ENCODE data around the gene TSPAN3.

The TSPAN3 gene

DNA sequence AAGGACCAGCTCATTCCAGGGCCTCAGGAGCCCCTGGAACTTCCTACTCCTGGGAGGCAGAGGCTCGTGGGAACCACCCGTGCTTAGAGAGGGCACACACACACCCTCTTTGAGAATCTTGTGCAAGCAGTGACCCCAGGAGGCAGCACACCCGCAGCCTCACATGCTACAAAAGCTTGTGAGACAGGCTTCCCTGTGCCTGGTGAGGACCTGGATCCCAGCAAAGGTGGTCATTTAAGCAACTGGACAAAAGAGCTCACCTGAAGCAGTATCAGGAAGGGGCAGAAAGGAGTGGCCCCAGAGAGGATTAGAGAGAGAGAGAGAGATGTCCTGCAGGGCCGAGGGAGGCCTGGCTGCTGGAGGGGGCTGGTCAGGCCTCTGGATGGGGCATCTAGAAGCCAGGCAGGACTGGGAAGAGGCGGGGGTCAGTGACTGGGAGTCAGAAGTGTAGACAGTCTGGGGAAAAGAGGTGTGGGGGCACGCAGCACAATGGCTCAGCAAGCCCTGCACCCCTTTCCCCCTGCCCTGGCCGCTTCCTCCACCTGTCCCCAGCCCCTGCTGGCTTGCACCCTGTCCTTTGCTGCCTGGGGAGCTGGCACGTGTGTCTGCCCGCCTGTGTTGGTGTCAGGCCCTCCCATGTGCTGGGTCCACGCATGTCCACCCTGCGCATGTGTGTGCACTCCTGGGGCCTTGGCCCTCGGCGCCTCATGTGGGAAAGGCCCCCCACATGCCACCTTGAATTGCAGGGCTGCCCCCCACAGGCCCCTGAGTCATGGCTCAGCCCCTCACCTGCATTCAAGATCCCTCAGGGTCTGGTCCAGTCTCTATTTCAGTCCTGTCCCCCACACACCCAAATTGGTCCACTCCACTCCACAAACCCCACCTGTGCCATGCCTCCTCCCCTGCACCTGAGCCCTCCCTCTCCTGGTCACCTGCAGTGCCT lies 36.9 kb downstream of the TSPAN3 start:
- no peak for DNase-seq (ENCODE audit: low read depth)

DNA sequence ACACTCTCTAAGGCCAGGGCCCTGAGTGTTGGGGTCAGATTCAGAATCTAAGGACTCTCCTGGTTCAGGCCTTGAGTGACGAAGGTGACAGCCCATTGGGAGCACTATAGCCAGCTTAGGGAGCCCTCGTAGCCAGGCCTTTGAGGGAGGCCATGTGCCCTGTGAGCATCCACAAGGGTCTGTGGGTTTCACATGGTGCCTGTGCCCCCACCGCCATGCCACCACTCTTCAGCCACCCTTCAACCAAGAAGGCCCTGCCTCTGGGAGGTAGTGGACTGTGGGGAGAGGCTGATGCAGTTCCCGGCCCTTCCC lies 37.5 kb downstream of the TSPAN3 start:
- DNase-seq (ENCODE audit: low read depth): no peak

DNA sequence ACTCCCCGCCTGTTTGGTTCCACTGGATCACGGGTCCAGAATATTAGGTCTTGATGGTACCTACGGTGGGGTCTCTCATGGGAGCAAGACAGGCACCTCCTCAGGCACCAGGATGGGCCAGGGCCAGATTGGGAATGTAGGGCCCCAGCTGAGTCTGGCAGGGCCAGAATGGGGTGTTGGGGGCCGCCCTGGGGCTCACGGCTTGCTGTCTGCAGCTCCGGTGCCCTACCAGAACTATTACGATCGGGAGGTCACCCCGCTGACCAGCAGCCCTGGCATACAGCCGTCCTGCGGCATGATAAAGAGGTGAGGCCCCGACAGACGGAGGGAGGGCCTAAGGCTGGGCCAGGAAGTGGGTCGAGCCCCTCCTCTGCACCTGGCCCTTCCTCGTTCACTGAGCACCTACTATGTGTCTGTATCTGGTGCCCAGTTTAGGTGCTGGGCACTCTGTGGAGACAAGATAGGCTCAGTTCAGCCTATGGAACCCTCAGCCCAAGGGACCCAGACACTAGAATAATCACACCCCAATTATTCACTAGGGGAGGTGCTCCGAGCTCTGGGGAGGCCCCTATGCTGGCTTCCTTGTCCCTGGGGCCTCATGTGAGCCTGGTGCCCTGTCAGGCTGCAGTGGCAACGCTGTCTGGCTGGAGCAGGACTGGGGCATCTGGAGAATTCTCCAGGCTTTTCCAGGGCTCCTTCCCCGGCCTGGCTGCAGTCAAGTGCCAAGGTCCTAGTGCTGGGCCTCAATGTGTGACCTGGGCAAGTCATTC lies 38.1 kb downstream of the TSPAN3 start:
- DNase-seq (ENCODE audit: low read depth): no peak

DNA sequence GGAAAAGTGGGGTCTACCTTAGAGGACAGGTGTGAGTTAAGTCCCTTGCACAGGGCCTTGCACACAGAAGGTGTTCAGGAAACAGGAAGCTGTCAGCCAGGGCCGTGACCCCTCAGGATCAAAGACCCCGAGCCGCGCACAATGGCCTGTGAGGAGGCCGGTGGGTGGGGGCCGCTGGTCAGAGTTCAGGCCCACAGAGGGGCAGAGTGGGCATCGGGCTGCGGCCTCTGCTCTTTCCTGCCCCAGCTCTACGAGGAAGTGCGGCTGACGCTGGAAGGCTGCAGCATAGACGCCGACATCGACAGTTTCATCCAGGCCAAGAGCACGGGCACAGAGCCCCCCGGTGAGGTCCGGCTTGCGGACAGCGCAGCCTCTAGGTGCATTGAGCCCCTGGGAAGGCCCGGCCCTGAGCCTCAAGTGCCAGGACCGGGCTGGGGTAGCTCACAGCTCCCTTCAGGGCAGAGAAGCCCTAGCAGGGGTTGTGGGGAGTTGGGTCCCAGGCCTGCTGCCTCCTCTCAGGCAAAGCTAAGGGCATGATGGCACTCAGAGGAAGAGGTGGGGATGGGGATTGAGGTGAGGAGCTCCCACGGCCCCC lies 38.8 kb downstream of the TSPAN3 start:
- no peak for DNase-seq (ENCODE audit: low read depth)

- no peak for DNase-seq (ENCODE audit: low read depth)
Observed at GRCh38 chr15:77031376-77032050, 39.4 kb downstream of the TSPAN3 start.

GRCh38 chr15:77030928-77031375 lies 40.0 kb downstream of the TSPAN3 start:
- DNase-seq (ENCODE audit: low read depth): no peak

GRCh38 chr15:77030048-77030927 lies 40.6 kb downstream of the TSPAN3 start:
- DNase-seq (ENCODE audit: low read depth): no peak

GRCh38 chr15:77029166-77030047 lies 41.5 kb downstream of the TSPAN3 start:
- no peak for DNase-seq (ENCODE audit: low read depth)

DNA sequence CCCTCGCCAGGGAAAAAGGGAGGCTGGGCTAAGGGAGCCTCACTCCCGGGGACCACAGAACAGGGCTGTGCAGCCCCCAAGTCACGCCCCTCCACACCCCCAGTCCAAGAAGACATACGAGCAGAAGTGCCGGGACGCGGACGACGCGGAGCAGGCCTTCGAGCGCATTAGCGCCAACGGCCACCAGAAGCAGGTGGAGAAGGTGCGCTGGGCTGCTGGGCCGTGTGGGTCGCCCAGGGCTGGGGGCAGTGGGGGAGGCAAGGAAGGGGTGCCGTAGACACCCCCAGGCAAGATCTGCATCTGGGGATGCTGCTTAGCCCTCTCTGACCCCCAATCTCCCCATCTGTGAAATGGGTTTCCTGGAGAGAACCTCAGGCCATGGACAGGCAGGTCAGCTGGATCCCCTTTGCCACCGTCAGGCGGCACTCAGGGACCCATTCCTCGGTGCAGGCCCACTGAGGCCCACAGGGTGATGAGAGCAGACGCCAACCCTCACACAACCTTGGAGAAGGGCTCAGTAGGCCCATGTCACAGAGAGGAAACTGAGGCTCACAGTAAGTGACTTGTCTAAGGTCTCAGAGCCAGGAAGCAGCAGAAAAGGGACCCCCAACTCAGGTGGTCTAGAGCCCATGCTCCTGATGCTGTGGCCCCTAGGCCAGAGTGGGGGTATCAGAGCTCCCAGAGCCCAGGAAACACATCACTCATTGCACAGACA lies 42.3 kb downstream of the TSPAN3 start:
- DNase-seq (ENCODE audit: low read depth): no peak

- no peak for DNase-seq (ENCODE audit: low read depth)
Observed at GRCh38 chr15:77027697-77028450, 43.0 kb downstream of the TSPAN3 start.

GRCh38 chr15:77027111-77027696 lies 43.7 kb downstream of the TSPAN3 start:
- DNase-seq (ENCODE audit: low read depth): no peak

GRCh38 chr15:77026501-77027110 lies 44.3 kb downstream of the TSPAN3 start:
- DNase-seq (ENCODE audit: low read depth): no peak

DNA sequence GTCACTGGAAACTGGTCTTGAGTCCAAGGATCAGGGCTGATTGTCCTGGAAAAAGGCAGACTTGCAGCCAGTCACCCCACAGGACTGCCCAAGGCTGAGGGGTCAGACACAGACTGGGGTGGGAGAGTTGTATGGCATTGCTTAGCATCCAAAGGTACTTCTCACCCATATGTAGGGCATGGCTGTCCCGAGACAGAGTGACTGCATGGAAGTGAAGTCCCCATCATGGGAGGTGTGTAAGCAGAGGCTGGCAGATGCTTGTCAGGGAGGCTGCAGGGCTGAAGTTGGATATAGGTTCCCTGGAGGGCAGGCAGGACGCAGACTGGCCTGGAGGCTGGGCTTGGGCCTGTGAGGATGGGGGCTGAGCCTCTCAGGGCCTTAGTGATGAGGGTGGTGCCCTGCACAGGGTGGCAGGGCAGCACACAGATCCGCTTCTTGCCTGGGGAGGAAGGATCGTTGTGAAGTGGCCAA lies 44.9 kb downstream of the TSPAN3 start:
- no peak for DNase-seq (ENCODE audit: low read depth)

DNA sequence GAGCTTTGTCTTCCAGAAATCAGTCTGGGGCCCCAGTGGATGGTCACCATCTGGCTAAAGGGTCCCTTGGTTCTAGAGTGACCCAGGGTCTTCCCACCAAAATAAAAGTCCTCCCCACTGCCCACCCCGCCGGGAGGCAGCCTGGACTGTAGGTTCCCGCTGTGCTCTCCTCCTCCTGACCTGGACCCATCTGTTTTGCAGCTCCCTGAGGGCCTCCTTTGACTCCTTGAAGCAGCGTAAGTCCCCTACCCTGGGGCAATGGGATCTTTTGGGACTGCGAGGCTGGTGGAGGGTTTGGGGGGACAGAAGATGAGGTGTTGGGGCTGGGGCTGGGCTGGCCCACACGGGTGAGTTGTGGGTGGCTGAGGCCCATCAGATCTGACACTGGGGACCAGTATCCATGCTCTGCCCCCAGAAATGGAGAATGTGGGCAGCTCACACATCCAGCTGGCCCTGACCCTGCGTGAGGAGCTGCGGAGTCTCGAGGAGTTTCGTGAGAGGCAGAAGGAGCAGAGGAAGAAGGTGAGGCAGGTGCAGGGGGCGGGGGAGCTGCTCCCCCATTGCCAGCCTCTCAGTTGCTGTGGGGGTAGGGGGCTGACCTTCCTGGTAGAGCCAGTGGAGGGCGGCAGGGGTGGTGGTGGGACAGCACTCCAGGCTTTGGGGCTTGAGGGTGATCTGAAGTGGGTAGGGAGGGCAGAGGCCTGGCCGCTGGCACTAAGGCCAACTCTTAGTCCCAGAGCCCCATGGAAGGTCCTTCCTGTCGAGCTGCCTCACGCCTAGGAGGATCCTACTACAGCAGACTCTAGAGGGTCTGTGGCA lies 45.6 kb downstream of the TSPAN3 start:
- DNase-seq (ENCODE audit: low read depth): no peak

- peak; percentile 63 for DNase-seq (ENCODE audit: low read depth)
Observed at GRCh38 chr15:77024273-77025082, 46.4 kb downstream of the TSPAN3 start.
